MM.1S (cell line): ENCODE measurements around the gene ARHGEF6.

Source experiments
- DNase-seq: peaks from one replicate; pipeline ENCODE4 v3.0.0-alpha.2; 2015
- H2AFZ ChIP-seq: fragments of 300-600 bp; sonication (generic); 2 replicates; pipeline ENCODE4 v1.6.0; 2016; ENCODE audit warnings: antibody characterized with exemption, low read length
- H3F3A ChIP-seq: fragments of 300-600 bp; sonication (generic); 2 replicates; pipeline ENCODE4 v1.6.1; 2016; ENCODE audit warnings: mild to moderate bottlenecking, antibody characterized with exemption, low read length, moderate library complexity, mixed read lengths; ENCODE audit not compliant: insufficient read depth
- H3K27ac ChIP-seq: fragments of 300-600 bp; sonication (generic); 2 replicates; pipeline ENCODE4 v1.5.1; 2016; ENCODE audit warnings: mild to moderate bottlenecking, low read length
- H3K27me3 ChIP-seq: fragments of 300-600 bp; sonication (generic); replicated peaks from 2 replicates; pipeline ENCODE4 v1.6.0; 2016; ENCODE audit warnings: low read length; ENCODE audit not compliant: insufficient read depth
- H3K36me3 ChIP-seq: fragments of 300-600 bp; sonication (generic); replicated peaks from 2 replicates; pipeline ENCODE4 v1.6.1; 2016; ENCODE audit warnings: mild to moderate bottlenecking, low read length, mixed read lengths; ENCODE audit not compliant: insufficient read depth
- H3K4me1 ChIP-seq: fragments of 300-600 bp; sonication (generic); 2 replicates; pipeline ENCODE4 v1.6.1; 2016; ENCODE audit warnings: low read length, mixed read lengths
- H3K4me2 ChIP-seq: fragments of 300-600 bp; sonication (generic); 2 replicates; pipeline ENCODE4 v1.6.0; 2016; ENCODE audit warnings: low read depth, low read length
- H3K4me3 ChIP-seq: fragments of 300-600 bp; sonication (generic); 2 replicates; pipeline ENCODE4 v1.5.1; 2016; ENCODE audit warnings: low read length, mixed read lengths
- H3K79me2 ChIP-seq: fragments of 300-600 bp; sonication (generic); 2 replicates; pipeline ENCODE4 v1.6.1; 2016; ENCODE audit warnings: mixed run types, low read length, mixed read lengths
- H3K9ac ChIP-seq: fragments of 300-600 bp; sonication (generic); 2 replicates; pipeline ENCODE4 v1.6.1; 2016; ENCODE audit warnings: low read length, mixed read lengths
- H3K9me2 ChIP-seq: fragments of 300-600 bp; sonication (generic); replicated peaks from 2 replicates; pipeline ENCODE4 v1.6.1; 2016; ENCODE audit warnings: mild to moderate bottlenecking, low read length, mixed read lengths; ENCODE audit not compliant: insufficient read depth
- H3K9me3 ChIP-seq: fragments of 300-600 bp; sonication (generic); replicated peaks from 2 replicates; pipeline ENCODE4 v1.6.1; 2016; ENCODE audit warnings: mild to moderate bottlenecking, low read length, mixed read lengths; ENCODE audit not compliant: insufficient read depth
- H4K20me1 ChIP-seq: fragments of 300-600 bp; sonication (generic); 2 replicates; pipeline ENCODE4 v1.6.1; 2016; ENCODE audit warnings: mild to moderate bottlenecking, low read length, moderate library complexity, mixed read lengths; ENCODE audit not compliant: insufficient read depth
- EZH2 ChIP-seq: fragments of 300-600 bp; sonication (generic); optimal IDR thresholded peaks from 2 replicates; pipeline ENCODE3; 2017; ENCODE audit warnings: low read depth, mild to moderate bottlenecking, antibody characterized with exemption, low read length, mixed read lengths
- EZH2phosphoT487 ChIP-seq: fragments of 300-600 bp; sonication (generic); IDR thresholded peaks from 2 replicates; pipeline ENCODE4 v1.6.1; 2018; ENCODE audit warnings: antibody characterized with exemption, low read length
- TF ChIP-seq, protein P1 (sequence below): fragments of 300-600 bp; sonication (generic); IDR thresholded peaks from 2 replicates; pipeline ENCODE4 v1.5.1; 2016; ENCODE audit warnings: antibody characterized with exemption, low read length, mixed read lengths

Gene ARHGEF6

DNA sequence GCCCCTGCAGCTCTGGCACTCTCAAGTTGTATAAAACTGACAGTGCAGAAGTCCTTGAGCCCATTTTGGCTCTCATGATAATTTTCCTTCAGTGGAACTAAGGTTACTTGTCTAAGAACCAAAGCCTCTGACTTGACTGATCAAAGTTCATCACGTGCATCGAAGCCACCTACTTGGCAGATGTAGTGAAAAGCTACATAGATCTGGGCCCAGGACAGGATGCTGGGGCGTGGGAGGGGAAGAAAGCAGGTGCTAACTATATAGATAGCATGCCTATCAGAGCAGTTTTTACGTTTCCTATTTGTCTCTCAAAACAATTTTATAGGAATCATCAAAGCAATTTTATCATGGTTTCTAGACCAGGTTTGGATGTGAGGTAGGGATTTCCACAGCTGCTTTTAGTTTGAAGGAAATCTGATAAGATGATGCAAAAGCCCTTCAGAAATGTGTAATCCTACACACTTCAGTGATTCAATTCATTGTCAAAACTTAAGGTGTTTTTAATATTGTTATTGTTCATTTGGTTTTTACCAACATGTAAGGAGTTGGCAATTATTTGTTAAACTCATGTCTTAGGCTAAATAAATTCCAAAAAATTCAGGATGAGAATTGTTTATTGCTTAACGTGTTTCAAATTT is 134.0 kb downstream of the ARHGEF6 start:
- DNase-seq = no peak
- H2AFZ ChIP-seq = no peak overlapping the region
- no peaks in the 10 kb centered on the region for H3K36me3 ChIP-seq
- no peaks in the 10 kb centered on the region for H3K27me3 ChIP-seq
- H3K4me1 ChIP-seq = no peaks in the 10 kb centered on the region
- H4K20me1 ChIP-seq = no peaks in the 10 kb centered on the region
- no peaks in the 10 kb centered on the region for H3K9me2 ChIP-seq
- TF ChIP-seq EZH2 (no peak), EZH2phosphoT487 (no peak)
- TF ChIP-seq, protein P1, sequence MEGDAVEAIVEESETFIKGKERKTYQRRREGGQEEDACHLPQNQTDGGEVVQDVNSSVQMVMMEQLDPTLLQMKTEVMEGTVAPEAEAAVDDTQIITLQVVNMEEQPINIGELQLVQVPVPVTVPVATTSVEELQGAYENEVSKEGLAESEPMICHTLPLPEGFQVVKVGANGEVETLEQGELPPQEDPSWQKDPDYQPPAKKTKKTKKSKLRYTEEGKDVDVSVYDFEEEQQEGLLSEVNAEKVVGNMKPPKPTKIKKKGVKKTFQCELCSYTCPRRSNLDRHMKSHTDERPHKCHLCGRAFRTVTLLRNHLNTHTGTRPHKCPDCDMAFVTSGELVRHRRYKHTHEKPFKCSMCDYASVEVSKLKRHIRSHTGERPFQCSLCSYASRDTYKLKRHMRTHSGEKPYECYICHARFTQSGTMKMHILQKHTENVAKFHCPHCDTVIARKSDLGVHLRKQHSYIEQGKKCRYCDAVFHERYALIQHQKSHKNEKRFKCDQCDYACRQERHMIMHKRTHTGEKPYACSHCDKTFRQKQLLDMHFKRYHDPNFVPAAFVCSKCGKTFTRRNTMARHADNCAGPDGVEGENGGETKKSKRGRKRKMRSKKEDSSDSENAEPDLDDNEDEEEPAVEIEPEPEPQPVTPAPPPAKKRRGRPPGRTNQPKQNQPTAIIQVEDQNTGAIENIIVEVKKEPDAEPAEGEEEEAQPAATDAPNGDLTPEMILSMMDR = no peak
- H3K4me3 ChIP-seq = no peak overlapping the region
- no peaks in the 10 kb centered on the region for H3F3A ChIP-seq
- H3K79me2 ChIP-seq = no peaks in the 10 kb centered on the region
- no peak overlapping the region for H3K4me2 ChIP-seq
- H3K9ac ChIP-seq = no peak overlapping the region
- H3K27ac ChIP-seq = no peak overlapping the region
- H3K9me3 ChIP-seq = no peaks in the 10 kb centered on the region

GRCh38 chrX:136643243-136643642 is 137.5 kb downstream of the ARHGEF6 start:
- H3K9me3 ChIP-seq = no peaks in the 10 kb centered on the region
- TF ChIP-seq EZH2phosphoT487 (no peak), EZH2 (no peak)
- TF ChIP-seq, protein P1 = no peak
- no peak overlapping the region for H3K4me2 ChIP-seq
- no peaks in the 10 kb centered on the region for H3K4me1 ChIP-seq
- H3F3A ChIP-seq = no peaks in the 10 kb centered on the region
- H3K4me3 ChIP-seq = no peak overlapping the region
- H3K27me3 ChIP-seq = no peaks in the 10 kb centered on the region
- no peak for DNase-seq
- no peaks in the 10 kb centered on the region for H3K36me3 ChIP-seq
- no peaks in the 10 kb centered on the region for H3K79me2 ChIP-seq
- H4K20me1 ChIP-seq = no peaks in the 10 kb centered on the region
- no peaks in the 10 kb centered on the region for H3K9me2 ChIP-seq
- H2AFZ ChIP-seq = no peak overlapping the region
- H3K27ac ChIP-seq = no peak overlapping the region
- H3K9ac ChIP-seq = no peak overlapping the region

DNA sequence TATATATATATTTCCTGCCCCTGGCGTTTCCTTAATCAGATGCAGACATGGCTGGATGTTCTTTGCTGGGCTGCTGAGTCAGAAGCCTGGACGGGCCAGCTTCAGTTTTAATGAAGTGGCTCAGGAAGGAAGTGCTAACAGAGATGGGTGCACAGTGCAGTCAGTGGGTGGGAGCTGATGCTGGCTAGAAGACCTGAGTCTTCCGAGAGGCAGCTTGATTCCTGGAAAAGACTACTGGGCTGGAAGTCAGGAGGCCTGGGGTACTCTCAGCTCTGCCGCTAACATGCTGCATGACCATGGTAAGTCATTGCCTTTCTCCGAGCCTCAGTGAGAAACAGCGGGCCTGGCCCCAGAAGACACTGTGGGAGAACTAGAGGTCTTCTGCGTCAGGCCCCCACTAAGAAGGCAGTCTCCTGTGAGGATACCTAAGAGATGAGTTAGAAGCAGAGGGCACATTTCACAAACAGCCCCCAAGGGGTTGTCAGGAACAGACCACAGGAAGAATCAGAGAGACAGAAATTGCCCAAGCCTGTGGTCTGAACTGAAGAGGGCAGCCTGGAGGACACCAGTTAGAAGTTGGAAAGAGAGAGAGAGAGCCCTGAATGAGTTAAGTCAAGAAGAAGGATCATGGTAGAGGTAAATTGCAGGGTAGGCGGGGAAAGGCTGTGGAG is 141.1 kb downstream of the ARHGEF6 start:
- no peak overlapping the region for H3K4me3 ChIP-seq
- DNase-seq = no peak
- H3K4me1 ChIP-seq = peaks cover 13% of the 10 kb centered on the region
- no peaks in the 10 kb centered on the region for H3K9me3 ChIP-seq
- no peak overlapping the region for H3K27ac ChIP-seq
- H2AFZ ChIP-seq = no peak overlapping the region
- no peaks in the 10 kb centered on the region for H3K9me2 ChIP-seq
- H3K9ac ChIP-seq = no peak overlapping the region
- no peaks in the 10 kb centered on the region for H3K27me3 ChIP-seq
- H4K20me1 ChIP-seq = no peaks in the 10 kb centered on the region
- no peaks in the 10 kb centered on the region for H3K36me3 ChIP-seq
- H3K79me2 ChIP-seq = no peaks in the 10 kb centered on the region
- TF ChIP-seq, protein P1 = no peak
- no peak for TF ChIP-seq EZH2
- TF ChIP-seq EZH2phosphoT487 = no peak
- H3F3A ChIP-seq = peaks cover 10% of the 10 kb centered on the region
- no peak overlapping the region for H3K4me2 ChIP-seq
